Osteoblast (primary cell): Measurements from ENCODE around the gene PPM1A. TPM values are rescaled to one million over a fixed set of nuclear protein-coding genes. Genes with fewer than 3 reads are reported as not detected.

Experiments used
- DNase-seq: peaks from one replicate; pipeline ENCODE4 v3.0.0; 2011; ENCODE audit warnings: low spot score, mixed read lengths; ENCODE audit not compliant: insufficient read length; ENCODE audit errors: missing footprints
- H2AFZ ChIP-seq: 2 replicates; pipeline ENCODE4 v1.6.0; 2011; ENCODE audit warnings: mild to moderate bottlenecking, low read length
- H3K27ac ChIP-seq: 2 replicates; pipeline ENCODE4 v1.5.1; 2011; ENCODE audit warnings: mild to moderate bottlenecking, low read depth, low read length, moderate library complexity
- H3K27me3 ChIP-seq: 2 replicates; pipeline ENCODE4 v1.6.0; 2012; ENCODE audit warnings: mild to moderate bottlenecking, control low read depth, inconsistent platforms, low read length, moderate library complexity; ENCODE audit not compliant: insufficient read depth
- H3K36me3 ChIP-seq: 2 replicates; pipeline ENCODE4 v1.5.1; 2011; ENCODE audit warnings: mild to moderate bottlenecking, low read length, control low read depth, moderate library complexity; ENCODE audit not compliant: insufficient read depth
- H3K4me1 ChIP-seq: 2 replicates; pipeline ENCODE4 v1.5.1; 2011; ENCODE audit warnings: mild to moderate bottlenecking, low read length, control low read depth, moderate library complexity; ENCODE audit not compliant: insufficient read depth
- H3K4me2 ChIP-seq: 2 replicates; pipeline ENCODE4 v1.6.0; 2011; ENCODE audit warnings: mild to moderate bottlenecking, low read length; ENCODE audit not compliant: insufficient read depth
- H3K4me3 ChIP-seq: fragments of 200-600 bp; sonication (generic); 3 replicates; pipeline ENCODE4 v1.5.1; 2012; ENCODE audit warnings: mild to moderate bottlenecking, low read length, inconsistent platforms; ENCODE audit not compliant: insufficient read depth
- H3K79me2 ChIP-seq: 2 replicates; pipeline ENCODE4 v1.6.0; 2012; ENCODE audit warnings: mild to moderate bottlenecking, low read length, control low read depth, inconsistent platforms; ENCODE audit not compliant: insufficient read depth
- H3K9me3 ChIP-seq: 2 replicates; pipeline ENCODE4 v1.5.1; 2011; ENCODE audit warnings: low read depth, low read length, control low read depth
- H4K20me1 ChIP-seq: 2 replicates; pipeline ENCODE4 v1.6.0; 2012; ENCODE audit warnings: mild to moderate bottlenecking, low read length, control low read depth; ENCODE audit not compliant: insufficient read depth
- total RNA-seq: library from RNA; depleted of rRNA; stranded (reverse); fragments of >200 nt; gene quantifications from 2 replicates; pipeline ENCODE4 v1.2.3, GENCODE V29; 2012
- TF ChIP-seq, protein P1 (sequence below): IDR thresholded peaks from 2 replicates; pipeline ENCODE4 v1.5.1; 2011; ENCODE audit warnings: mild to moderate bottlenecking, low read depth, low read length, moderate library complexity; ENCODE audit errors: extremely low read depth

PPM1A gene
- total RNA-seq, 1 donor = 36.6 TPM

GRCh38 chr14:60303745-60304144 is 54.7 kb downstream of the PPM1A start:
- H3K4me2 ChIP-seq = no peak overlapping the region
- H3K79me2 ChIP-seq = no peaks in the 10 kb centered on the region
- no peak overlapping the region for H3K27ac ChIP-seq
- H4K20me1 ChIP-seq = no peaks in the 10 kb centered on the region
- no peak for DNase-seq
- TF ChIP-seq, protein P1, sequence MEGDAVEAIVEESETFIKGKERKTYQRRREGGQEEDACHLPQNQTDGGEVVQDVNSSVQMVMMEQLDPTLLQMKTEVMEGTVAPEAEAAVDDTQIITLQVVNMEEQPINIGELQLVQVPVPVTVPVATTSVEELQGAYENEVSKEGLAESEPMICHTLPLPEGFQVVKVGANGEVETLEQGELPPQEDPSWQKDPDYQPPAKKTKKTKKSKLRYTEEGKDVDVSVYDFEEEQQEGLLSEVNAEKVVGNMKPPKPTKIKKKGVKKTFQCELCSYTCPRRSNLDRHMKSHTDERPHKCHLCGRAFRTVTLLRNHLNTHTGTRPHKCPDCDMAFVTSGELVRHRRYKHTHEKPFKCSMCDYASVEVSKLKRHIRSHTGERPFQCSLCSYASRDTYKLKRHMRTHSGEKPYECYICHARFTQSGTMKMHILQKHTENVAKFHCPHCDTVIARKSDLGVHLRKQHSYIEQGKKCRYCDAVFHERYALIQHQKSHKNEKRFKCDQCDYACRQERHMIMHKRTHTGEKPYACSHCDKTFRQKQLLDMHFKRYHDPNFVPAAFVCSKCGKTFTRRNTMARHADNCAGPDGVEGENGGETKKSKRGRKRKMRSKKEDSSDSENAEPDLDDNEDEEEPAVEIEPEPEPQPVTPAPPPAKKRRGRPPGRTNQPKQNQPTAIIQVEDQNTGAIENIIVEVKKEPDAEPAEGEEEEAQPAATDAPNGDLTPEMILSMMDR = no peak
- no peaks in the 10 kb centered on the region for H3K9me3 ChIP-seq
- no peaks in the 10 kb centered on the region for H3K27me3 ChIP-seq
- H3K36me3 ChIP-seq = no peaks in the 10 kb centered on the region
- H2AFZ ChIP-seq = no peak overlapping the region
- H3K4me1 ChIP-seq = no peaks in the 10 kb centered on the region
- no peak overlapping the region for H3K4me3 ChIP-seq

- Histone ChIP-seq H4K20me1 (no peaks in the 10 kb centered on the region), H3K27me3 (no peaks in the 10 kb centered on the region), H3K79me2 (no peaks in the 10 kb centered on the region), H3K4me2 (no peak overlapping the region), H3K36me3 (no peaks in the 10 kb centered on the region), H3K9me3 (no peaks in the 10 kb centered on the region), H3K27ac (no peak overlapping the region), H3K4me1 (no peaks in the 10 kb centered on the region), H3K4me3 (no peak overlapping the region), H2AFZ (no peak overlapping the region)
- TF ChIP-seq, protein P1 = no peak
- DNase-seq = no peak
Measured at GRCh38 chr14:60304509-60304908, 55.5 kb downstream of the PPM1A start.

- no peaks in the 10 kb centered on the region for H4K20me1 ChIP-seq
- no peaks in the 10 kb centered on the region for H3K79me2 ChIP-seq
- H2AFZ ChIP-seq = no peak overlapping the region
- H3K27ac ChIP-seq = no peak overlapping the region
- no peak overlapping the region for H3K4me2 ChIP-seq
- H3K9me3 ChIP-seq = no peaks in the 10 kb centered on the region
- H3K36me3 ChIP-seq = no peaks in the 10 kb centered on the region
- no peak overlapping the region for H3K4me3 ChIP-seq
- no peak for DNase-seq
- peaks cover 5% of the 10 kb centered on the region for H3K27me3 ChIP-seq
- TF ChIP-seq, protein P1 = no peak
- no peaks in the 10 kb centered on the region for H3K4me1 ChIP-seq
Measured at GRCh38 chr14:60309867-60310552, 61.0 kb downstream of the PPM1A start.

DNA sequence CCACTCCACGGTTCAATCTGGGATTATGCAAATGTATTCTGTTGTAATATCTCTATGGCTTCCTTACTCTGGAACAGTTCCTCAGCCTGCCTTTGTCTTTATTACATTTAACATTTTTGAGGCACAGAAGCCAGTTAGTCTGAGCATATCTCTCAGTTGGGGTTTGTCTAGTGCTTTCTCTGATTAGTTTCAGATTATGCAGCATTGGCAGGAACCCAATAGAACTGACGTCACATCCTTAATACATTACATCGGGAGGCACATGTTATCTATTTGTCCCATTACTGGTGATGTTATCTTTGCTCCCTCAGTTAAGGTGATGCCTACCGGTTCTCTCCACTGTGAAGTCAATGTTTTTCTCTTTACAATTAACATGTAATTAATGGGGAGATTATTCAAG is 62.4 kb downstream of the PPM1A start:
- Histone ChIP-seq H3K36me3 (no peaks in the 10 kb centered on the region), H3K79me2 (no peaks in the 10 kb centered on the region), H3K27me3 (peaks cover 15% of the 10 kb centered on the region), H3K4me1 (no peaks in the 10 kb centered on the region), H4K20me1 (no peaks in the 10 kb centered on the region), H3K4me2 (no peak overlapping the region), H3K9me3 (no peaks in the 10 kb centered on the region), H3K27ac (no peak overlapping the region), H3K4me3 (no peak overlapping the region), H2AFZ (no peak overlapping the region)
- TF ChIP-seq, protein P1 = no peak
- DNase-seq = no peak
